Liver (tissue), 9 donors: ENCODE measurements around the gene STX12. TPM values are rescaled to one million over a fixed set of nuclear protein-coding genes. Genes with fewer than 3 reads are reported as not detected.

Source experiments
- DNase-seq: peaks from one replicate; pipeline ENCODE4 v3.0.0-alpha.2; 2017; ENCODE audit warnings: low spot score
- H3K27ac ChIP-seq, 2 donors: one replicate each; pipeline ENCODE4 v1.7.0; 2013; ENCODE audit warnings: inconsistent platforms in 2 of 2, low read length in 2 of 2, control low read depth in 1 of 2, low read depth in 1 of 2, mild to moderate bottlenecking in 1 of 2
- H3K27me3 ChIP-seq, 4 donors: one replicate each; pipeline versions ENCODE4 v1.6.1 to v1.7.0; 2013; ENCODE audit warnings: low read length in 3 of 4, inconsistent platforms in 1 of 4, mild to moderate bottlenecking in 1 of 4, moderate library complexity in 1 of 4; ENCODE audit not compliant: control insufficient read depth in 4 of 4, insufficient read depth in 4 of 4
- H3K36me3 ChIP-seq, 4 donors: one replicate each; pipeline versions ENCODE4 v1.6.1 to v1.7.0; 2013; ENCODE audit warnings: low read length in 3 of 4, mild to moderate bottlenecking in 3 of 4, low read depth in 1 of 4, moderate library complexity in 1 of 4; ENCODE audit not compliant: control insufficient read depth in 4 of 4, insufficient read depth in 3 of 4
- H3K4me1 ChIP-seq, 4 donors: one replicate each; pipeline versions ENCODE4 v1.6.1 to v1.7.0; 2013; ENCODE audit warnings: low read length in 3 of 4, mild to moderate bottlenecking in 3 of 4, moderate library complexity in 1 of 4; ENCODE audit not compliant: control insufficient read depth in 4 of 4, insufficient read depth in 4 of 4
- H3K4me3 ChIP-seq, 3 donors: one replicate each; pipeline versions ENCODE4 v1.6.1 to v1.7.0; 2013; ENCODE audit warnings: low read length in 3 of 3, control low read depth in 1 of 3, low read depth in 1 of 3, mild to moderate bottlenecking in 1 of 3
- H3K9ac ChIP-seq, 2 donors: one replicate each; pipeline ENCODE4 v1.7.0; 2013; ENCODE audit warnings: low read length in 2 of 2, mild to moderate bottlenecking in 2 of 2, moderate library complexity in 2 of 2, control low read depth in 1 of 2, low read depth in 1 of 2
- H3K9me3 ChIP-seq, 4 donors: one replicate each; pipeline versions ENCODE4 v1.6.1 to v1.7.0; 2013; ENCODE audit warnings: low read length in 3 of 4; ENCODE audit not compliant: control insufficient read depth in 4 of 4
- CTCF ChIP-seq: fragments of 150-350 bp; IDR thresholded peaks from 2 replicates; pipeline ENCODE4 v1.5.1; 2017; ENCODE audit warnings: improper control_type of control experiment, low read depth, low read length; ENCODE audit not compliant: missing input control
- EGR1 ChIP-seq, 2 donors: IDR thresholded peaks; 2 replicates each; pipeline ENCODE4 v1.6.1; 2016 to 2018; ENCODE audit warnings: antibody characterized with exemption in 2 of 2, low read depth in 2 of 2
- FOXA1 ChIP-seq: IDR thresholded peaks from 2 replicates; pipeline ENCODE4 v1.6.1; 2016; ENCODE audit warnings: antibody characterized with exemption
- FOXA2 ChIP-seq: IDR thresholded peaks from 2 replicates; pipeline ENCODE4 v1.6.1; 2016; ENCODE audit warnings: antibody characterized with exemption
- GABPA ChIP-seq, 2 donors: IDR thresholded peaks in 1 of 2; conservative IDR thresholded peaks in 1 of 2; 2 replicates each; pipeline ENCODE4 v1.6.1; 2016; ENCODE audit warnings: antibody characterized with exemption in 2 of 2, mild to moderate bottlenecking in 1 of 2, moderate library complexity in 1 of 2
- HNF4A ChIP-seq, 2 donors: conservative IDR thresholded peaks; 2 replicates each; pipeline ENCODE4 v1.6.1; 2016; ENCODE audit warnings: antibody characterized with exemption in 2 of 2, mild to moderate bottlenecking in 2 of 2
- HNF4G ChIP-seq: IDR thresholded peaks from 2 replicates; pipeline ENCODE4 v1.6.1; 2016; ENCODE audit warnings: antibody characterized with exemption
- JUND ChIP-seq, 2 donors: IDR thresholded peaks; 2 replicates each; pipeline ENCODE4 v1.6.1; 2016; ENCODE audit warnings: antibody characterized with exemption in 2 of 2
- MAX ChIP-seq: IDR thresholded peaks from 2 replicates; pipeline ENCODE4 v1.6.1; 2016; ENCODE audit warnings: antibody characterized with exemption
- NR2F2 ChIP-seq: IDR thresholded peaks from 2 replicates; pipeline ENCODE4 v1.6.1; 2016; ENCODE audit warnings: antibody characterized with exemption
- RAD21 ChIP-seq, 2 donors: IDR thresholded peaks; 2 replicates each; pipeline ENCODE4 v1.6.1; 2016; ENCODE audit warnings: antibody characterized with exemption in 2 of 2, mild to moderate bottlenecking in 2 of 2
- REST ChIP-seq: IDR thresholded peaks from 2 replicates; pipeline ENCODE4 v1.6.1; 2016; ENCODE audit warnings: antibody characterized with exemption, mild to moderate bottlenecking
- RXRA ChIP-seq, 2 donors: IDR thresholded peaks; 2 replicates each; pipeline ENCODE4 v1.6.1; 2017 to 2018; ENCODE audit warnings: antibody characterized with exemption in 2 of 2, mild to moderate bottlenecking in 1 of 2
- SP1 ChIP-seq: IDR thresholded peaks from 2 replicates; pipeline ENCODE4 v1.6.1; 2018; ENCODE audit warnings: antibody characterized with exemption, mild to moderate bottlenecking
- TAF1 ChIP-seq: conservative IDR thresholded peaks from 2 replicates; pipeline ENCODE4 v1.6.1; 2016; ENCODE audit warnings: antibody characterized with exemption, mild to moderate bottlenecking
- YY1 ChIP-seq: IDR thresholded peaks from 2 replicates; pipeline ENCODE4 v1.6.1; 2016; ENCODE audit warnings: antibody characterized with exemption, mild to moderate bottlenecking
- ZBTB33 ChIP-seq: IDR thresholded peaks from 2 replicates; pipeline ENCODE4 v1.6.1; 2016; ENCODE audit warnings: antibody characterized with exemption
- WGBS: extraction: QIAGEN DNeasy Blood & Tissue Kit; methylation state at CpG from one replicate; pipeline ENCODE4 v1.1.7; 2013; 5-methylcytosine and 5-hydroxymethylcytosine counted together
- polyA plus RNA-seq, 2 donors: library from polyadenylated mRNA; stranded (reverse) in 1 of 2; unstranded in 1 of 2; fragments of 200-250 nt in 1 of 2; fragments of >200 nt in 1 of 2; fragmentation: Nextera tagmentation in 1 of 2; extraction: Ambion mirVana in 1 of 2; gene quantifications; one replicate each; pipeline versions ENCODE4 v1.2.1 to v1.2.3, GENCODE V29; 2013 to 2015
- total RNA-seq, 2 donors: library from RNA; depleted of rRNA; stranded (reverse); fragments of >200 nt; gene quantifications; one replicate each; pipeline ENCODE4 v1.2.3, GENCODE V29; 2014
- TF ChIP-seq, protein P1 (sequence below): IDR thresholded peaks from 2 replicates; pipeline ENCODE4 v1.6.1; 2016; ENCODE audit warnings: antibody characterized with exemption
- donor health status: healthy.
- donor health status: healthy.
- donor health status: healthy.
- donor health status: healthy.
- donor health status: healthy.

Gene STX12
- total and polyA plus RNA-seq, 4 donors, result 10.0 to 23.3 (median 13.7) TPM

GRCh38 chr1:27778056-27778455, 5.0 kb downstream of the STX12 start:
- Histone ChIP-seq H3K4me1 (peaks cover 2 to 10% (median 7%) of the 10 kb centered on the region in 4 donors), H3K27ac (no peak overlapping the region), H3K27me3 (no peaks in the 10 kb centered on the region), H3K36me3 (no peaks in the 10 kb centered on the region), H3K4me3 (no peak overlapping the region), H3K9me3 (no peaks in the 10 kb centered on the region), H3K9ac (no peak overlapping the region)
- DNase-seq, result no peak
- TF ChIP-seq FOXA1, result no peak
- TF ChIP-seq MAX, result no peak
- TF ChIP-seq, protein P1, sequence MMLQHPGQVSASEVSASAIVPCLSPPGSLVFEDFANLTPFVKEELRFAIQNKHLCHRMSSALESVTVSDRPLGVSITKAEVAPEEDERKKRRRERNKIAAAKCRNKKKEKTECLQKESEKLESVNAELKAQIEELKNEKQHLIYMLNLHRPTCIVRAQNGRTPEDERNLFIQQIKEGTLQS, result no peak
- no peak for TF ChIP-seq GABPA (IDR thresholded peaks at IDR 0.05 in 1 of 2, conservative IDR thresholded peaks at IDR 0.05 in 1 of 2)
- TF ChIP-seq YY1, result no peak
- TF ChIP-seq CTCF, result no peak
- no peak for TF ChIP-seq NR2F2
- TF ChIP-seq EGR1 (IDR thresholded peaks at IDR 0.05; ENCODE audit: low read depth in 2 of 2), result no peak
- no peak for TF ChIP-seq HNF4G
- TF ChIP-seq RAD21 (IDR thresholded peaks at IDR 0.05), result no peak
- TF ChIP-seq ZBTB33, result no peak
- no peak for TF ChIP-seq RXRA (IDR thresholded peaks at IDR 0.05)
- TF ChIP-seq FOXA2, result no peak
- TF ChIP-seq HNF4A (conservative IDR thresholded peaks at IDR 0.05), result no peak
- no peak for TF ChIP-seq TAF1
- WGBS, result 91% methylated on average over 3 of the region's 3 CpGs

GRCh38 chr1:27779122-27779521, 6.1 kb downstream of the STX12 start:
- whole genome bisulfite sequencing, result 78% methylated on average over 4 of the region's 4 CpGs
- H3K27ac ChIP-seq, result no peak overlapping the region
- no peak overlapping the region for H3K9ac ChIP-seq
- no peaks in the 10 kb centered on the region for H3K27me3 ChIP-seq
- peaks cover 2 to 6% (median 3%) of the 10 kb centered on the region in 4 donors for H3K4me1 ChIP-seq
- H3K9me3 ChIP-seq, result no peaks in the 10 kb centered on the region
- DNase-seq, result no peak
- H3K4me3 ChIP-seq, result no peak overlapping the region
- TF ChIP-seq GABPA (IDR thresholded peaks at IDR 0.05 in 1 of 2, conservative IDR thresholded peaks at IDR 0.05 in 1 of 2), result no peak
- TF ChIP-seq REST, result no peak
- no peak for TF ChIP-seq SP1
- TF ChIP-seq EGR1 (IDR thresholded peaks at IDR 0.05; ENCODE audit: low read depth in 2 of 2), result no peak
- no peak for TF ChIP-seq HNF4G
- TF ChIP-seq RXRA (IDR thresholded peaks at IDR 0.05), result no peak
- TF ChIP-seq TAF1, result no peak
- no peak for TF ChIP-seq CTCF
- no peak for TF ChIP-seq JUND (IDR thresholded peaks at IDR 0.05)
- no peak for TF ChIP-seq HNF4A (conservative IDR thresholded peaks at IDR 0.05)
- no peak for TF ChIP-seq FOXA2
- TF ChIP-seq, protein P1, result no peak
- no peak for TF ChIP-seq MAX
- no peak for TF ChIP-seq RAD21 (IDR thresholded peaks at IDR 0.05)
- no peak for TF ChIP-seq FOXA1
- TF ChIP-seq YY1, result no peak
- TF ChIP-seq NR2F2, result no peak
- H3K36me3 ChIP-seq, result no peaks in the 10 kb centered on the region
